Activated naive CD8-positive, alpha-beta T cell treated with anti-CD3 and anti-CD28 coated beads for 36 hours (primary cell): Measurements from ENCODE around the gene INSR. TPM values are rescaled to one million over a fixed set of nuclear protein-coding genes. Genes with fewer than 3 reads are reported as not detected.

Experiments used
- DNase-seq: peaks from one replicate; pipeline ENCODE4 v3.0.0; 2021
- H3K27ac Mint-ChIP-seq: one replicate; pipeline ENCODE4 v1.8.0; 2022; ENCODE audit warnings: mild to moderate bottlenecking, moderate library complexity, mixed read lengths
- H3K27me3 Mint-ChIP-seq: one replicate; pipeline ENCODE4 v1.8.0; 2022; ENCODE audit warnings: mild to moderate bottlenecking, mixed read lengths
- H3K36me3 Mint-ChIP-seq: one replicate; pipeline ENCODE4 v1.8.0; 2021; ENCODE audit warnings: mild to moderate bottlenecking, mixed read lengths
- H3K4me1 Mint-ChIP-seq: one replicate; pipeline ENCODE4 v1.8.0; 2021; ENCODE audit warnings: mixed read lengths
- H3K4me3 Mint-ChIP-seq: one replicate; pipeline ENCODE4 v1.8.0; 2022; ENCODE audit warnings: mild to moderate bottlenecking, moderate library complexity, mixed read lengths
- H3K9me3 Mint-ChIP-seq: one replicate; pipeline ENCODE4 v1.8.0; 2022; ENCODE audit warnings: mixed read lengths
- total RNA-seq, 2 experiments: library from RNA; stranded (reverse); gene quantifications; one replicate each; pipeline ENCODE4 v1.2.3, GENCODE V29; 2021

The INSR gene
- total RNA-seq, 2 experiments from 2014 or later, result 1.2 to 1.4 TPM

DNA sequence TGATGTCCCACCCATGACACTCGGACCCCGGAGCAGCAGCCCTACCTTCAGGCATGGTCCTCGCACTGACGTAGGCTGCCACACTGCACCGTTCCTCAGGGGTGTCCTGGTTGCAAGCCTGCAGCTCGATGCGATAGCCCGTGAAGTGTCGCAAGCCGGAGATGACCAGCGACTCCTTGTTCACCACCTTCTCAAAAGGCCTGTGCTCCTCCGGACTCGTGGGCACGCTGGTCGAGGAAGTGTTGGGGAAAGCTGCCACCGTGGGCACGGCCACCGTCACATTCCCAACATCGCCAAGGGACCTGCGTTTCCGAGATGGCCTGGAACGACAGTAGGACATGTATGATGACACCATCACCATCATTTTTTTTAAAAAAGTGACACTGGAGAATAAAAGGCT lies 151.4 kb downstream of the INSR start:
- H3K4me1 Mint-ChIP-seq, result peaks cover 3% of the 10 kb centered on the region
- no peaks in the 10 kb centered on the region for H3K27me3 Mint-ChIP-seq
- H3K9me3 Mint-ChIP-seq, result peaks cover 4% of the 10 kb centered on the region
- no peak for DNase-seq
- no peaks in the 10 kb centered on the region for H3K36me3 Mint-ChIP-seq
- no peak overlapping the region for H3K4me3 Mint-ChIP-seq
- H3K27ac Mint-ChIP-seq, result no peak overlapping the region

DNA sequence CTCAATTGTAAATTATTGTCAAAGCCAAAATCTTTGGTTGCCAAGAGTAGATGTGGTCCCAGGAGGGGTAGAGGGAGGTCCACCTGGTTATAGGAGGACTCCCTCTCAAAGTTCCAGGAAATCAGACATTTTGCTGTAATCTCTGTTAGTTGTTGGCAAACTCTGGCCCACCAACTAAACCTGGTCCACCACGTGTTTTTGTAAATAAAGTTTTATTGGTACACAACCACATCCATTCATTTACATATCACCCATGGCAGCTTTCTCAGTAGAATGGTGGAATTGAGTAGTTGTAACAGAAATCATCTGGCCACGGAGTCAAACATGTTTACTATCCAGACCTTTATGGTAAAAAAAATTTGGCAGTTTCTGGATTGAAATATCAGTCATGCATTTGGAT lies 154.1 kb downstream of the INSR start:
- H3K27me3 Mint-ChIP-seq, result no peaks in the 10 kb centered on the region
- H3K9me3 Mint-ChIP-seq, result peaks cover 2% of the 10 kb centered on the region
- no peaks in the 10 kb centered on the region for H3K4me1 Mint-ChIP-seq
- H3K27ac Mint-ChIP-seq, result no peak overlapping the region
- no peak overlapping the region for H3K4me3 Mint-ChIP-seq
- no peak for DNase-seq
- H3K36me3 Mint-ChIP-seq, result no peaks in the 10 kb centered on the region

DNA sequence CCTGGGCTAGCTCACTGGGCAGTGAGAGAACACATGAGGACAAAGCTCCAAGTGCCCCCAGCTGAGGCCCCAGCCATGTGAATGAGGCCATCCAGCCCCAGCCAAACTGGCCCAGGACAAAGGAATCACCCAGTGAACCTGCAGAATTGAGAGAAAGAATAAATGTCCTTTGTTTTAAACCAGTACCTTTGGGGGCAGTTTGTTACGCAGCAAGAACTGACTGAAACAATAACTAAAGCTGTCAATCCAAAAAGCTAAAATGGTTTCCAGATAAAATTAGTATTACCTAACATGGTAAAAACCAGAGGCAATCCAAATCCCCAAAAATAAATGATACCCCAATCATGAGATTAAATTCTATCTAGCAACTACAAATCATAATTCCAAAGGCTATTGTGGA lies 155.1 kb downstream of the INSR start:
- Mint-ChIP-seq H3K27ac (no peak overlapping the region), H3K27me3 (no peaks in the 10 kb centered on the region), H3K4me3 (no peak overlapping the region), H3K36me3 (no peaks in the 10 kb centered on the region), H3K9me3 (peaks cover 2% of the 10 kb centered on the region), H3K4me1 (no peaks in the 10 kb centered on the region)
- DNase-seq, result no peak

DNA sequence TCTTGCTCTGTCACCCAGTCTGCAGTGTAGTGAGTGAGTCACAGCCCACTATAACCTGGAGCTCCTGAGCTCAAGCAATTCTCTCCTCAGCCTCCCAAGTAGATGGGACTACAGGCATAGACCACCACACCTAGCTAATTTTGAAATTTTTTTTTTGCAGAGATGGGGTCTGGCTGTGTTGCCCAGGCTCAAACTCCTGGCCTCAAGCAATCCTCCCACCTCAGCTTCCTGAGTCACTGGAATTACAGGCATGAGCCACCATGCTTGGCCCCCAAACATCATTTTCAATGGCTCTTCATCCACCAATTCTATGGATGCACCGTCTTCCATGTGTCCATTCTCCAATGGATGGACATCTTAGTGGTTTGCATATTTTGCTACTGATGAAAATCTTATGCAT lies 155.8 kb downstream of the INSR start:
- no peak for DNase-seq
- H3K27ac Mint-ChIP-seq, result no peak overlapping the region
- no peak overlapping the region for H3K4me3 Mint-ChIP-seq
- no peaks in the 10 kb centered on the region for H3K4me1 Mint-ChIP-seq
- H3K9me3 Mint-ChIP-seq, result peaks cover 2% of the 10 kb centered on the region
- no peaks in the 10 kb centered on the region for H3K36me3 Mint-ChIP-seq
- no peaks in the 10 kb centered on the region for H3K27me3 Mint-ChIP-seq

DNA sequence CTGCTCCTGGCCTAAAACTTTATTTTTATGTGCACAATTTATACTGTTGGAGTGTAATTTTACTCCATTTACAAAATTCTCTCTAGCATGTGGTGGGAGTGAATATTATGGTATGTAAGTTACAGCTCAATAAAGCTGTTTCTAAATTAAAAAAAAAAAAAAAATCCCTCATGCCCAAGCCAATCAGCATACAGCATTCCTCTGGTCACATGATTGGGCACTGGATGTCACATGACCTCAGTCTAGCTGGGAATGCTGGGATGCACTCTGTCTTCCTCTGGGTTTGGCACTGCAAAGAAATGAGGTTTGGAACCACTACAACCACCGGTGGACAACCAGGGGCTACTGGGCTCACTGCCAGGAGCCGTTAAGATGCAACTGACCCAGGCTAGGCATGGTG lies 157.1 kb downstream of the INSR start:
- DNase-seq, result no peak

DNA sequence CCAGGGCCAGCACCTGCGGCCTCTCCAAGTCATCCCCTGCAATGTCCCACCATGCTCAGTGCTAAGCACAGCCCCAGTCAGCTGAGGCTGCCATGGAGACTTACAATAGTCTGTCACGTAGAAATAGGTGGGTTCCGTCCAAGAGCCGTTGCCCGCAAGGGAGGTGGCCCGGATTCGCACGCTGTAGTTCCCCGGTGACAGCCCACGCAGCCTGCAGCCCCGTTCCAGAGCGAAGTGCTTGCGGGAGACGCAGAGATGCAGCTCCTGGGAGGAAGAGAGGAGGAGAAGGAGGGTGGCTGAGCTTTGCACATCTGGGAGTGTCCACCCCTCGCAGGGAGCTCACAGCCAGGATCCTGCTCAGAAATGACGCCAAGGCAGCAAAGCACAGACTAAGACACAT lies 162.2 kb downstream of the INSR start:
- no peak overlapping the region for H3K4me3 Mint-ChIP-seq
- peaks cover 2% of the 10 kb centered on the region for H3K9me3 Mint-ChIP-seq
- no peaks in the 10 kb centered on the region for H3K4me1 Mint-ChIP-seq
- H3K36me3 Mint-ChIP-seq, result peaks cover 2% of the 10 kb centered on the region
- no peaks in the 10 kb centered on the region for H3K27me3 Mint-ChIP-seq
- no peak for DNase-seq
- H3K27ac Mint-ChIP-seq, result no peak overlapping the region

More for the DNA sequence above, 157.1 kb downstream of the INSR start:
- Mint-ChIP-seq H3K27me3 (no peaks in the 10 kb centered on the region), H3K36me3 (no peaks in the 10 kb centered on the region), H3K27ac (no peak overlapping the region), H3K9me3 (peaks cover 2% of the 10 kb centered on the region), H3K4me1 (no peaks in the 10 kb centered on the region), H3K4me3 (no peak overlapping the region)

DNA sequence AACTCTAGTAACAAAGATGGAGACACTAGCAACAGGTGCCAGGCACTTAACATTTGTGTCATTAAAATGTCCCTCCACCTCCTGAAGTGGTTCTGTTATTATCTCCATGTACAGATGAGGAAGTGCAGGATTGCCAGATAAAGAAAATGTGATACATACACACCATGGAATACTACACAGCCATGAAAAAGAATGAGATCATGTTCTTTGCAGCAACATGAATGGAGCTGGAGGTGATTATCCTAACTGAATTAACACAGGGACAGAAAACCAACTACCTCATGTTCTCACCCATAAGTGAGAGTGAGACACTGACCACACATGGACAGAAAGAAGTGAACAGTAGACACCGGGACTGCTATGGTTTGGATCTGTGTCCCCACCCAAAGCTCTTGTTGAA lies 164.2 kb downstream of the INSR start:
- DNase-seq, result no peak
- H3K36me3 Mint-ChIP-seq, result peaks cover 2% of the 10 kb centered on the region
- no peaks in the 10 kb centered on the region for H3K27me3 Mint-ChIP-seq
- no peak overlapping the region for H3K4me3 Mint-ChIP-seq
- no peaks in the 10 kb centered on the region for H3K4me1 Mint-ChIP-seq
- peaks cover 8% of the 10 kb centered on the region for H3K9me3 Mint-ChIP-seq
- no peak overlapping the region for H3K27ac Mint-ChIP-seq

DNA sequence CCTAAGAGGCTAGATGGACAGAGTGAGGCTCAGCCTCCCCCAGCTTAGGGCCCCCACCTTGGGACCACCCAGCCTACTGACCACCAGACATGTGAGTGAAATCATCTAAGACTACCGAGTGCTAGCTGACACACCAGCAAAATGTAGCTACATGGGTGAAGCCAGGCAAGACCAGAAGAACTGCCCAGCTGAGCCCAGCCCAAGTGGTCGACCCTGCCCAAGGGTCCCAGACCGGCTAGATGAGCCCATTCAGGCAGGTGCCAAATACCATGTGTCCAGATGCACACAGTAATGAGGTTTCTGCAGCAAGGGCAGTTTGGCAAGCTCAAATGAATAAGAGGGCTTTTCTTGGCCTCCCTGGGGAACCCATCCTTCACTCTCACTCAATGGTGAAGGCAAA lies 168.1 kb downstream of the INSR start:
- Mint-ChIP-seq H3K4me1 (no peaks in the 10 kb centered on the region), H3K27ac (no peak overlapping the region)

DNA sequence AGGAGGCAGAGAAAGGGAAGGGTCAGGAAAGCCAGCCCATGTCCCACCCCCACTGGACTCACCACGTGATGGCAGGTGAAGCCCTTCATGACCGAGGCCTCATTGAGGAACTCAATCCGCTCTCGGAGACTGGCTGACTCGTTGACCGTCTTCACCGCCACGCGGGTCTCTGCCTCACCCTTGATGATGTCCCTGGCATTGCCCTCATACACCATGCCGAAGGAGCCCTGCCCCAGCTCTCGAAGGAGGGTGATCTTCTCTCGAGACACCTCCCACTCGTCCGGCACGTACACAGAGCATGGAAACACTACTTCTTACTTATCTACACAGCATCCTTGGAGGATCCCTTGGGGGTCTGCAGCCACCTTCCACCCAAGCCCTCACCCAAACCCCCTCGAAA lies 169.0 kb downstream of the INSR start:
- no peaks in the 10 kb centered on the region for H3K4me1 Mint-ChIP-seq
- H3K27ac Mint-ChIP-seq, result no peak overlapping the region
- peaks cover 3% of the 10 kb centered on the region for H3K36me3 Mint-ChIP-seq

More for the DNA sequence above, 168.1 kb downstream of the INSR start:
- Mint-ChIP-seq H3K36me3 (peaks cover 5% of the 10 kb centered on the region), H3K27me3 (no peaks in the 10 kb centered on the region), H3K4me3 (no peak overlapping the region), H3K9me3 (peaks cover 11% of the 10 kb centered on the region)
- no peak for DNase-seq

DNA sequence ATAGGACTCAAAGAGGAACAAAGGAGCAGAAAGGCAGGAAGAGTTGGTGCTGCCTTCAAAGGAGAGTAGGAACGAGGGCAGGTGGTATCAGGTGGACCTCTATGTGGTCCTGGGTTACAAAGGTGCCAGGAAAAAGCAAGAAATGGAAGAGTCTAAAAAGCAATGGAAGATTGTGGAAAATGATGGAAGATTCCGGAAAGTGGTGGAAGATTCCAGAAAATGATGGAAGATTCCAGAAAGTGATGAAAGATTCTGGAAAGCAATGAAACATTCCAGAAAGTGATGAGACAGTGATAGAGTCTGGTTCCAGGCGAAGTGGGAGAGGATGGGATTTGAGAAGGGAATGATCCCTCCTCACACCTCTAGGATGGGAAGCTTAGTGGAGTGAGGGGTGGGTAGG lies 169.4 kb downstream of the INSR start:
- H3K4me3 Mint-ChIP-seq, result no peak overlapping the region
- H3K9me3 Mint-ChIP-seq, result peaks cover 9% of the 10 kb centered on the region
- H3K4me1 Mint-ChIP-seq, result no peaks in the 10 kb centered on the region
- no peak overlapping the region for H3K27ac Mint-ChIP-seq
- no peaks in the 10 kb centered on the region for H3K27me3 Mint-ChIP-seq
- DNase-seq, result no peak
- H3K36me3 Mint-ChIP-seq, result peaks cover 3% of the 10 kb centered on the region

More for the DNA sequence above, 169.0 kb downstream of the INSR start:
- Mint-ChIP-seq H3K4me3 (no peak overlapping the region), H3K9me3 (peaks cover 9% of the 10 kb centered on the region), H3K27me3 (no peaks in the 10 kb centered on the region)
- DNase-seq, result no peak

DNA sequence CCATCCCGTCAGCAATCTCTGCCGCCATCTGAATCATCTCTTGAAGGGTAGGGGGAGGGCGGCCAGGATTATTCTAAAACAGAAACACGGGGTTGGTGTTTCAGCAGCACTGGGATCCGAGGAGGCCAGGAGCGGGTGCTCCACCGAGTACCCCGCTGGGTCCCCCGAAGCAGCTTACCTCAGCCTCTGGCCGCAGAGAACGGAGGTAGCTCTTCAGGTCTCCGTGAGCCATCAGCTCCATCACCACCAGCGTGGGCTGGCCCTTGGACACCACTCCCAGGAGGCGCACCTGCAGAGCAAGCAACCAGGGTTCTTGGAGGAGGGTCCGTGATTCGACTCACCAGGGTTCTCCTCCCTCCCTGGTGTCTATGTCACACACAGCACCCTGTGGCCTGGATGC lies 171.5 kb downstream of the INSR start:
- Mint-ChIP-seq H3K4me3 (no peak overlapping the region), H3K27me3 (no peaks in the 10 kb centered on the region), H3K36me3 (peaks cover 3% of the 10 kb centered on the region), H3K9me3 (peaks cover 9% of the 10 kb centered on the region), H3K4me1 (no peaks in the 10 kb centered on the region), H3K27ac (no peak overlapping the region)
- DNase-seq, result no peak

DNA sequence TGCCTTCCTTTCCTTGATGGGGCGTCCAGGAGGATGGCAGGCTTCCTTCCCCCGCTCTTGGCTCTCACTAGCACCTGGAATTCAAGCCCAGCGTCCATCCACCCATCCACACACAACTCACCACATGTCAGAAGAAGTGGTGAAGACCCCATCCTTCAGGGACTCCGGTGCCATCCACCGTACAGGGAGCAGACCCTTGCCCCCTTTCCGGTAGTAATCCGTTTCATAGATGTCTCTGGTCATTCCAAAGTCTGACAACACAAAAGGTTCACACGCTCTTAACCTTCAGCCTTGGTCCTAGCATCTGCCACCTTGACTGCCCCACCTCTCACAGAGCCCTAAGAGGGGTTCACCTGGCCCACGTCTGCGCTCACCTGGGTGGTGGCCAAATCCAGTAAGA lies 173.7 kb downstream of the INSR start:
- Mint-ChIP-seq H3K4me3 (no peak overlapping the region), H3K36me3 (peaks cover 3% of the 10 kb centered on the region), H3K27me3 (no peaks in the 10 kb centered on the region), H3K9me3 (peaks cover 7% of the 10 kb centered on the region), H3K4me1 (no peaks in the 10 kb centered on the region), H3K27ac (no peak overlapping the region)
- no peak for DNase-seq

DNA sequence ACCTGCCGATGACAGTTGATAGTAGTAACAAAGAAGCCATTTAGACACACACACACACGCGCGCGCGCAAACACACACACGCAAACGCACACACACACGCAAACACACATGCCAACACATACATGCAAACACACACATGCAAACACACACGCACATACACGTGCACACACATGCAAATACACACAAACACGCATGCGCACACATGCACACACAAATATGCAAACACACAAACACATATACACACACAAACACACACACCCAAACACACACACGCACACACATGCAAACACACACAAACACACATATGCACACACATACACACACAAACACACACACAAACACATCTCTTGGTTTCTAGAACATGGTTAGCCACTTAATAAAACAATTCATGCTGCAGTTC lies 174.6 kb downstream of the INSR start:
- Mint-ChIP-seq H3K36me3 (no peaks in the 10 kb centered on the region), H3K9me3 (no peaks in the 10 kb centered on the region), H3K4me3 (no peak overlapping the region), H3K27ac (no peak overlapping the region), H3K4me1 (no peaks in the 10 kb centered on the region), H3K27me3 (no peaks in the 10 kb centered on the region)
- DNase-seq, result no peak

DNA sequence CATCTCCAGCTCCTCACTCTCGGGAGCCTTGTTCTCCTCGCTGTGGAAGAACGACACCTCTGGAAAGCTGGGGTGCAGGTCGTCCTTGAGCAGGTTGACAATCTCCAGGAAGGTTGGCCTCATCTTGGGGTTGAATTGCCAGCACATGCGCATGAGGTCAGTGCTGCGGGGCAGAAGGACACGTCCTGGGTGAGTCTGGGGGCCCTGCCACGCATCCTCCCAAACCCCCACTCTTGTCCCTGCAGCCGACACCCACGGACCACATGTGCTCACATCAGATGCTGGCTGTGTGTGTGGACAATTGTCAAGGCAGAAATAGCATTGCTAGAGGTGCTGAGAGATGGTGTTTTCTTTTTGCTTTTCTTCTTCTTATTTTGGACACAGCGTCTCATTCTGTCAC lies 177.0 kb downstream of the INSR start:
- Mint-ChIP-seq H3K9me3 (peaks cover 1% of the 10 kb centered on the region), H3K36me3 (no peaks in the 10 kb centered on the region), H3K27me3 (peaks cover 3% of the 10 kb centered on the region), H3K4me1 (no peaks in the 10 kb centered on the region), H3K4me3 (no peak overlapping the region), H3K27ac (no peak overlapping the region)
- no peak for DNase-seq

DNA sequence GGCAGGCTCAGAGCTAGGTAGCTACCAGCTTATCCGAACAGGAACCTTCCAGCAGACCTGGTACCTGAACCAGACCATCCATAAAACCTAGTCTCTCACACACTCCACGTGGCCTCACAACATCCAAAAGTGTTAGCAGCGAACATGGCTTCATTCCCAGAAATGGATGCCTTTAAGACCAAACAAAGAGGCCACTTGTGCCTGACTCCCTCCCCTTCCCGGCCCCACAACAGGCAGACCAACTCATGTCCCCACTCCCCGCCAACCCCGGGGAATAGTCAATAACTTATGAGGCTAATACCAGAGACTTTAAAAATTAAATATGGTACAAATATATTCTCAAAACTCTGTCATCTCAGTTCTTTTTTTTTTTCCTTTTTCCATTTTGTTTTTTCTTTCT lies 178.5 kb downstream of the INSR start:
- Mint-ChIP-seq H3K27me3 (peaks cover 3% of the 10 kb centered on the region), H3K4me3 (no peak overlapping the region), H3K9me3 (peaks cover 1% of the 10 kb centered on the region), H3K4me1 (no peaks in the 10 kb centered on the region), H3K36me3 (no peaks in the 10 kb centered on the region), H3K27ac (no peak overlapping the region)
- DNase-seq, result no peak

DNA sequence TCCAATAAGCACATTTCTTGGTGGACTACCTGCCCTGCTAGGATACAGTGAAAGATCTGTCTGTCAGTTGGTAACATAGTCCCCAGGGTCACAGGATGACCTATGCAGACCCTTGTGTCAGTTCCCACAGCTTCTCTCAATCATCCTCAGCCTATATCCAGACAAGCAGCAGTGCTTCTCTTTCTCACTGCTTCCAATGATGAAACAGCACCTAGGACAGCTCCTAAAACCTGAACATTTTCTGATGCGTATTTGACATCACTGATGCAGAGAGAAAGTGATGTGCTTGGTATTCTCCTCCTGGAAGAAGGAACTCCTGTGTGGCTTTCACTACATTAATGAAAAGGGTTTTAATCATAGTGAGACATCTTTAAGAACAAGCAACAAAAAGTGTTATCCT lies 181.0 kb downstream of the INSR start:
- Mint-ChIP-seq H3K27me3 (peaks cover 3% of the 10 kb centered on the region), H3K4me1 (no peaks in the 10 kb centered on the region), H3K27ac (no peak overlapping the region), H3K4me3 (no peak overlapping the region), H3K36me3 (no peaks in the 10 kb centered on the region), H3K9me3 (peaks cover 1% of the 10 kb centered on the region)
- no peak for DNase-seq

DNA sequence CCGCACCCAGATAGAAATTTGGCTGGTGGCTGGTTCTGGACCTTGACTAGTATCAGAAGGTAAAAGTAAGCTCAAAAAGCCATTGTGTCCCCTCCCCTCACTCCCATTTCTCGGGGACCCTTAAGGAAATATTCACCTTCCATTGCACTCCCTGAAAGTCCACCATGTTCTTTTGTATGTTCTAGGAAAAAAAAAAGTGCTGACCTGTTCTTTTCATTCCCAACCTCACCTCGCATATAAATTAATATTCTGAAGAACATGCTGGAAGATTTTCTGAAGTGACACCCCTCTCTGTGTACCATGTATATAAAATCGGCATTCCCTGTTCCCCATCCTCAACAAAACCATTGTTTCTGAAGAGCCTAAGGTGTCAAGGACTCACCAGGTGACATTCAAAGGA lies 181.5 kb downstream of the INSR start:
- peaks cover 1% of the 10 kb centered on the region for H3K9me3 Mint-ChIP-seq
- H3K4me1 Mint-ChIP-seq, result no peaks in the 10 kb centered on the region
- H3K27me3 Mint-ChIP-seq, result peaks cover 3% of the 10 kb centered on the region
- H3K27ac Mint-ChIP-seq, result no peak overlapping the region
- no peak for DNase-seq
- H3K4me3 Mint-ChIP-seq, result no peak overlapping the region
- no peaks in the 10 kb centered on the region for H3K36me3 Mint-ChIP-seq
